Colonic mucosa (tissue), 4 donors: Measurements from ENCODE around the gene KANSL1L. TPM values are rescaled to one million over a fixed set of nuclear protein-coding genes. Genes with fewer than 3 reads are reported as not detected.

ENCODE experiments used
- DNase-seq: peaks from one replicate; pipeline ENCODE4 v3.0.0-alpha.2; 2020
- H3K27ac ChIP-seq: fragments of 200-600 bp; one replicate; pipeline ENCODE4 v1.8.0; 2021
- H3K27me3 ChIP-seq: fragments of 200-600 bp; one replicate; pipeline ENCODE4 v1.8.0; 2021
- H3K36me3 ChIP-seq: fragments of 200-600 bp; one replicate; pipeline ENCODE4 v1.8.0; 2021
- H3K4me1 ChIP-seq: fragments of 200-600 bp; one replicate; pipeline ENCODE4 v1.8.0; 2021; ENCODE audit warnings: mild to moderate bottlenecking
- H3K4me3 ChIP-seq: fragments of 200-600 bp; one replicate; pipeline ENCODE4 v1.8.0; 2021
- H3K9ac ChIP-seq, 2 donors: one replicate each; pipeline ENCODE4 v1.7.0; 2013; ENCODE audit warnings: control low read depth in 2 of 2, low read depth in 2 of 2, low read length in 2 of 2
- H3K9me3 ChIP-seq: fragments of 200-600 bp; one replicate; pipeline ENCODE4 v1.8.0; 2021
- CTCF ChIP-seq: fragments of 200-600 bp; IDR thresholded peaks from one replicate; pipeline ENCODE4 v1.8.0; 2022; ENCODE audit warnings: antibody characterized with exemption, mild to moderate bottlenecking
- intact Hi-C: fragments of 100-400 bp; cut with DNase I; formaldehyde crosslinking; loops from one replicate; pipeline ENCODE4 v1.14.1; 2022
- total RNA-seq, 2 donors: library from RNA; stranded (reverse); fragmentation: NEBNext Ultra II Directional in 1 of 2; extraction: Animal tissue kit (Norgen Biotek cat#: 25700) in 1 of 2; gene quantifications; one replicate each; pipeline ENCODE4 v1.2.1, GENCODE V29; 2021
- donor health status: healthy.
- donor health status: DM: no; HTN: no; CAD: no.
- donor health status: DM: no; HTN: no; CAD: no.

Gene KANSL1L
- total RNA-seq, 2 donors from 2014 or later = 5.9 to 7.7 TPM

- Histone ChIP-seq H3K4me1 (no peaks in the 10 kb centered on the region), H3K9me3 (no peaks in the 10 kb centered on the region), H3K4me3 (no peak overlapping the region), H3K27me3 (no peaks in the 10 kb centered on the region), H3K27ac (no peak overlapping the region), H3K36me3 (no peaks in the 10 kb centered on the region), H3K9ac (no peak overlapping the region)
- DNase-seq = no peak
- intact Hi-C loops = no loop called here
- no peak for TF ChIP-seq CTCF
Observed at GRCh38 chr2:209976698-209977385, 194.4 kb downstream of the KANSL1L start.

GRCh38 chr2:209974576-209974975, 196.6 kb downstream of the KANSL1L start:
- no peaks in the 10 kb centered on the region for H3K36me3 ChIP-seq
- no peak for TF ChIP-seq CTCF
- no peak for DNase-seq
- no peaks in the 10 kb centered on the region for H3K27me3 ChIP-seq
- intact Hi-C loops = no loop called here
- no peak overlapping the region for H3K9ac ChIP-seq
- no peak overlapping the region for H3K27ac ChIP-seq
- H3K9me3 ChIP-seq = no peaks in the 10 kb centered on the region
- H3K4me1 ChIP-seq = no peaks in the 10 kb centered on the region
- H3K4me3 ChIP-seq = no peak overlapping the region

GRCh38 chr2:209973328-209973727, 197.9 kb downstream of the KANSL1L start:
- no peaks in the 10 kb centered on the region for H3K27me3 ChIP-seq
- DNase-seq = no peak
- no peak overlapping the region for H3K9ac ChIP-seq
- no peaks in the 10 kb centered on the region for H3K36me3 ChIP-seq
- H3K4me3 ChIP-seq = no peak overlapping the region
- H3K9me3 ChIP-seq = no peaks in the 10 kb centered on the region
- no peaks in the 10 kb centered on the region for H3K4me1 ChIP-seq
- intact Hi-C loops = no loop called here
- no peak for TF ChIP-seq CTCF
- H3K27ac ChIP-seq = no peak overlapping the region

Other genes starting within 250 kb of the KANSL1L start
- 10 to 100 TPM; 47.5 to 71.6 TPM for gene RPE, start 168.8 kb downstream of the KANSL1L start, total RNA-seq
- under 1 TPM in 1 of 2 donors, not detected in 1; 0.12 TPM for gene ACADL, start 54.0 kb upstream of the KANSL1L start, total RNA-seq
- gene MYL1, start 143.8 kb upstream of the KANSL1L start, total RNA-seq = not detected